Keratinocyte (primary cell): ENCODE data around the gene DES. TPM values are rescaled to one million over a fixed set of nuclear protein-coding genes. Genes with fewer than 3 reads are reported as not detected.

ENCODE experiments used
- DNase-seq: peaks from one replicate; pipeline ENCODE4 v3.0.0-alpha.2; 2011; ENCODE audit warnings: low read depth, missing footprints, low spot score
- FAIRE-seq: peaks from 2 replicates; lab custom pipeline; 2011; peaks lifted over from hg19 to GRCh38; lab: Jason Lieb, UNC
- H2AFZ ChIP-seq: 2 replicates; pipeline ENCODE4 v1.6.0; 2012; ENCODE audit warnings: low read length, control low read depth, inconsistent platforms; ENCODE audit not compliant: control insufficient read depth
- H3K27ac ChIP-seq: 2 replicates; pipeline ENCODE4 v1.5.1; 2011; ENCODE audit warnings: low read length; ENCODE audit not compliant: control insufficient read depth, insufficient read depth
- H3K27me3 ChIP-seq: 3 replicates; pipeline ENCODE4 v1.6.0; 2011; ENCODE audit warnings: low read length; ENCODE audit not compliant: control insufficient read depth, insufficient read depth; ENCODE audit errors: extremely low read depth
- H3K36me3 ChIP-seq, 2 experiments: 2 replicates in 1 of 2; 3 replicates in 1 of 2; pipeline ENCODE4 v1.5.1; 2011; ENCODE audit warnings: low read length in 2 of 2, mild to moderate bottlenecking in 1 of 2; ENCODE audit not compliant: control insufficient read depth in 2 of 2, insufficient read depth in 2 of 2; ENCODE audit errors: extremely low read depth in 1 of 2
- H3K4me1 ChIP-seq: 3 replicates; pipeline ENCODE4 v1.5.1; 2011; ENCODE audit warnings: low read length; ENCODE audit not compliant: control insufficient read depth, insufficient read depth; ENCODE audit errors: extremely low read depth
- H3K4me2 ChIP-seq: 3 replicates; pipeline ENCODE4 v1.6.0; 2011; ENCODE audit warnings: low read depth, low read length; ENCODE audit not compliant: control insufficient read depth, insufficient read depth; ENCODE audit errors: extremely low read depth
- H3K4me3 ChIP-seq, 3 experiments: fragments of 200-600 bp in 1 of 3; sonication (generic) in 1 of 3; 2 replicates in 2 of 3; 3 replicates in 1 of 3; pipeline ENCODE4 v1.5.1; 2011 to 2016; ENCODE audit warnings: low read length in 3 of 3, mild to moderate bottlenecking in 3 of 3, control low read depth in 2 of 3, inconsistent platforms in 1 of 3, low read depth in 1 of 3, mixed read lengths in 1 of 3, mixed run types in 1 of 3, moderate library complexity in 1 of 3; ENCODE audit not compliant: control insufficient read depth in 2 of 3, insufficient read depth in 2 of 3; ENCODE audit errors: extremely low read depth in 1 of 3
- H3K79me2 ChIP-seq: 2 replicates; pipeline ENCODE4 v1.6.0; 2012; ENCODE audit warnings: low read length; ENCODE audit not compliant: control insufficient read depth, insufficient read depth
- H3K9ac ChIP-seq: 3 replicates; pipeline ENCODE4 v1.6.0; 2011; ENCODE audit warnings: low read length; ENCODE audit not compliant: control insufficient read depth, insufficient read depth; ENCODE audit errors: extremely low read depth
- H3K9me1 ChIP-seq: 3 replicates; pipeline ENCODE4 v1.6.0; 2011; ENCODE audit warnings: low read length; ENCODE audit not compliant: control insufficient read depth, insufficient read depth; ENCODE audit errors: extremely low read depth
- H3K9me3 ChIP-seq: 2 replicates; pipeline ENCODE4 v1.5.1; 2012; ENCODE audit warnings: low read depth, low read length; ENCODE audit not compliant: control insufficient read depth
- H4K20me1 ChIP-seq: 3 replicates; pipeline ENCODE4 v1.6.0; 2011; ENCODE audit warnings: low read length; ENCODE audit not compliant: control insufficient read depth, insufficient read depth; ENCODE audit errors: extremely low read depth
- EZH2 ChIP-seq: IDR thresholded peaks from one replicate; pipeline ENCODE4 v1.6.1; 2012; ENCODE audit warnings: inconsistent platforms, mild to moderate bottlenecking, low read length, moderate library complexity
- dilution Hi-C: fragments of 300-500 bp; cut with MboI; formaldehyde crosslinking; loops from one replicate; pipeline ENCODE4 v1.7.0; 2020; ENCODE audit warnings: low sequenced_read_pairs; ENCODE audit not compliant: extremely low pct_ligation_motif_present
- polyA plus RNA-seq, 5 experiments: library from polyadenylated mRNA; depleted of rRNA in 3 of 5; stranded (reverse) in 3 of 5; stranded (forward) in 1 of 5; unstranded in 1 of 5; fragments of >200 nt; gene quantifications; 1 replicate in 1 of 5; 2 replicates in 3 of 5; 3 replicates in 1 of 5; pipeline versions ENCODE4 v1.2.1 to v1.2.3, GENCODE V29; 2011 to 2012; ENCODE audit warnings: missing spikeins in 2 of 5, low read depth in 1 of 5, low replicate concordance in 1 of 5
- TF ChIP-seq, protein P1 (sequence below), 3 experiments: IDR thresholded peaks in 1 of 3; conservative IDR thresholded peaks in 1 of 3; optimal IDR thresholded peaks in 1 of 3; 2 replicates in 2 of 3; 3 replicates in 1 of 3; pipeline versions ENCODE3 to v1.5.1; 2011; ENCODE audit warnings: low read length in 3 of 3, mild to moderate bottlenecking in 3 of 3, moderate library complexity in 2 of 3, control low read depth in 1 of 3, inconsistent platforms in 1 of 3; ENCODE audit not compliant: insufficient read depth in 2 of 3; ENCODE audit errors: extremely low read depth in 1 of 3

Gene DES
- polyA plus RNA-seq, 1 donor (not counting 4 experiments of a cell fraction or from before 2014, with no cell fraction given) = not detected

DNA sequence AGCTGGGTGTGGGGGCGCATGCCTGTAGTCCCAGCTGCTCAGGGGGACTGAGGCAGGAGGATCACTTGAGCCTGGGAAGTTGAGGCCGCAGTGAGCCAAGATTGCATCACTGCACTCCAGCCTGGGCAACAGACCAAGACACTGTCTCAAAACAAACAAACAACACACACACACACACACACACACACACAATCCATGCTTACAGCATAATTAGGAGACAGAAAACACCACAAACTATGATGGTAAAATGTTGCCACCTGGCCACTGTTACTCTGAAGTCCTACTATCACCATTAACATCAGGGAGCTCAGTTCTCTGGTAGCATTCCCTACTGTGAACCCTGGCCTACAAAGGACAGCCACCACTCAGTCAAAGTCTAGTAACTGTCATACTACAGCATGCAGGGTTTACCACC is 48.7 kb upstream of the DES start:
- H3K27ac ChIP-seq = no peak overlapping the region
- no peak overlapping the region for H2AFZ ChIP-seq
- TF ChIP-seq, protein P1, sequence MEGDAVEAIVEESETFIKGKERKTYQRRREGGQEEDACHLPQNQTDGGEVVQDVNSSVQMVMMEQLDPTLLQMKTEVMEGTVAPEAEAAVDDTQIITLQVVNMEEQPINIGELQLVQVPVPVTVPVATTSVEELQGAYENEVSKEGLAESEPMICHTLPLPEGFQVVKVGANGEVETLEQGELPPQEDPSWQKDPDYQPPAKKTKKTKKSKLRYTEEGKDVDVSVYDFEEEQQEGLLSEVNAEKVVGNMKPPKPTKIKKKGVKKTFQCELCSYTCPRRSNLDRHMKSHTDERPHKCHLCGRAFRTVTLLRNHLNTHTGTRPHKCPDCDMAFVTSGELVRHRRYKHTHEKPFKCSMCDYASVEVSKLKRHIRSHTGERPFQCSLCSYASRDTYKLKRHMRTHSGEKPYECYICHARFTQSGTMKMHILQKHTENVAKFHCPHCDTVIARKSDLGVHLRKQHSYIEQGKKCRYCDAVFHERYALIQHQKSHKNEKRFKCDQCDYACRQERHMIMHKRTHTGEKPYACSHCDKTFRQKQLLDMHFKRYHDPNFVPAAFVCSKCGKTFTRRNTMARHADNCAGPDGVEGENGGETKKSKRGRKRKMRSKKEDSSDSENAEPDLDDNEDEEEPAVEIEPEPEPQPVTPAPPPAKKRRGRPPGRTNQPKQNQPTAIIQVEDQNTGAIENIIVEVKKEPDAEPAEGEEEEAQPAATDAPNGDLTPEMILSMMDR (optimal IDR thresholded peaks at IDR 0.05 in 1 of 3, IDR thresholded peaks at IDR 0.05 in 1 of 3, conservative IDR thresholded peaks at IDR 0.05 in 1 of 3; ENCODE audit: extremely low read depth in 1 of 3, insufficient read depth in 2 of 3, low read length in 3 of 3) = no peak
- no peak for TF ChIP-seq EZH2
- no peaks in the 10 kb centered on the region for H3K27me3 ChIP-seq
- no peaks in the 10 kb centered on the region for H4K20me1 ChIP-seq
- FAIRE-seq (no peak), DNase-seq (no peak)
- no peaks in the 10 kb centered on the region for H3K79me2 ChIP-seq
- H3K4me3 ChIP-seq = no peak overlapping the region
- peaks cover 7% of the 10 kb centered on the region in 2 experiments for H3K36me3 ChIP-seq
- H3K9me3 ChIP-seq = no peaks in the 10 kb centered on the region
- dilution Hi-C loops = no loop called here
- peaks cover 7% of the 10 kb centered on the region for H3K4me1 ChIP-seq
- no peak overlapping the region for H3K9ac ChIP-seq
- H3K4me2 ChIP-seq = no peak overlapping the region
- H3K9me1 ChIP-seq = no peaks in the 10 kb centered on the region

DNA sequence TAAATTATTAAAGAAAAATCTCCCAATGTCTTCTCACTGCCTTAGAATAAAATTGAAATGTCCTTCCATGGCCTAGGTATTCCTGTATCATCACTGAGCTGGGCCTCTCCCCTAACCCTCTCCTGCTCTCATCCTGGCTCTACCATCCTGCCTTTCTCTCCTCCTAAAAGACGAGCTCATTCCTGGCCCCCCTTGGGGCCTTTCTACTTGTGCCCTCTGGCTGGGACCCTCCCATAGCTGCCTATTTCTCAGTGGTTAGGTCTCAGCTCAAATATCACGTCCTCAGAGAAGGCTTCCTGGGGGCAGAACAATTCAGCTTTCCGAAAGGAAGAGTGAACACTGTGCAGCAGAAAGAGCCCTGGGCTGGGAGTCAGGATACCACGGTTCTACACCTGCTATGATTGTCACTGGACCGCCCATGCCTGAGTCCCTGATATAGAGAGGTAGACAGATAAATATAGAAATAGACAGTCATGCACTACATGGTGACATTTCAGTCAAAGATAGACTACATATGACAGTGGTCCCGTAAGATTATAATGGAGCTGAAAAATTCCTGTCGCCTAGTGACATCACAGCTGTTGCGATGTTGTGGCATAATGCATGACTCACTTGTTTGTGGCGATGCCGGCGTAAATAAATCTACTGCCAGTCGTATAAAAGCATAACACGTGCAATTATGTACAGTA is 39.9 kb upstream of the DES start:
- H3K4me3 ChIP-seq = no peak overlapping the region
- H4K20me1 ChIP-seq = no peaks in the 10 kb centered on the region
- H2AFZ ChIP-seq = no peak overlapping the region
- H3K36me3 ChIP-seq = peaks cover 15 to 26% of the 10 kb centered on the region in 2 experiments
- TF ChIP-seq, protein P1 (optimal IDR thresholded peaks at IDR 0.05 in 1 of 3, IDR thresholded peaks at IDR 0.05 in 1 of 3, conservative IDR thresholded peaks at IDR 0.05 in 1 of 3; ENCODE audit: extremely low read depth in 1 of 3, insufficient read depth in 2 of 3, low read length in 3 of 3) = no peak
- no peak for TF ChIP-seq EZH2
- no peak for FAIRE-seq
- H3K9ac ChIP-seq = no peak overlapping the region
- no peak overlapping the region for H3K27ac ChIP-seq
- DNase-seq = no peak
- no peaks in the 10 kb centered on the region for H3K4me1 ChIP-seq
- H3K79me2 ChIP-seq = no peaks in the 10 kb centered on the region
- H3K9me1 ChIP-seq = no peaks in the 10 kb centered on the region
- no peaks in the 10 kb centered on the region for H3K27me3 ChIP-seq
- dilution Hi-C loops = no loop called here
- no peak overlapping the region for H3K4me2 ChIP-seq
- no peaks in the 10 kb centered on the region for H3K9me3 ChIP-seq
